ENCODE results near the gene AIG1. TPM values are rescaled to one million over a fixed set of nuclear protein-coding genes. Genes with fewer than 3 reads are reported as not detected.

Gene AIG1
- total RNA-seq, 2 experiments from 2014 or later = 0.40 to 0.85 TPM

DNA sequence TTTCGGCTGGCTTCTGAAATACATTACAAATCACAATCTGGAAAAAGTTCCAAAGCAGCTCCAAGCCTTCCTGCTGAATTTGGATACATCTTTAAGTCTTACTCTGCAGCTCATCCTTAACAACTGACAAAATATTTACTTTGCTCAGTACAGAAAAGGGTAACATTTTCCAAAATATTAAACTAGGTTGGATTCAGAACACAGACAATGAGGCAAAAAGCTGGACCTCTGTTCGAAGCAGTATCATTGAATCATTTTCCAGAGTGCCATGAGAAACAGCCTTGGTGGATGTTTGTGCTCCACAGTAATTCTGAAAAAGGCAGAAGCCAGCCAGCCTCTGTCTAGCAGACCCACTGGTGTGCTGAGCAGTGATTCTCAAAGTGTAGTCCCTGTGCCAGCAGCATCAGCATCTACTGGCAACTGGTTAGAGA, 162.1 kb downstream of the AIG1 start:
- DNase-seq (ENCODE audit: low spot score) = no peak
- H3K9me3 ChIP-seq (ENCODE audit: low read length) = no peaks in the 10 kb centered on the region
- no peaks in the 10 kb centered on the region for H4K20me1 ChIP-seq (ENCODE audit: insufficient read depth, low read length)
- no TSS peak for BruUV-seq (replicated peaks)
- no peak overlapping the region for H3K4me3 ChIP-seq (ENCODE audit: low read depth, low read length, poor library complexity, severe bottlenecking)
- no peaks in the 10 kb centered on the region for H3K4me1 ChIP-seq (ENCODE audit: insufficient read depth, low read length, poor library complexity, severe bottlenecking)
- H3K9me2 ChIP-seq (ENCODE audit: insufficient read depth, low read length) = no peaks in the 10 kb centered on the region
- H3K27ac ChIP-seq (ENCODE audit: low read depth, low read length, poor library complexity, severe bottlenecking) = no peak overlapping the region
- no peak overlapping the region for H3K4me2 ChIP-seq (ENCODE audit: low read length)
- no peaks in the 10 kb centered on the region for H3K79me2 ChIP-seq (ENCODE audit: insufficient read depth, low read depth, low read length)
- TF ChIP-seq EZH2phosphoT487 (IDR thresholded peaks at IDR 0.05; ENCODE audit: borderline replicate concordance, low read depth, low read length) = no peak
- no peaks in the 10 kb centered on the region for H3K36me3 ChIP-seq (ENCODE audit: insufficient read depth, low read length)
- no peak overlapping the region for H2AFZ ChIP-seq (ENCODE audit: low read length)
- ChIA-PET POLR2A (no interaction called here), CTCF (ENCODE audit: unreplicated experiment) (no interaction called here)
- intact Hi-C loops (cut with micrococcal nuclease; ENCODE audit: unreplicated experiment) = no loop called here

DNA sequence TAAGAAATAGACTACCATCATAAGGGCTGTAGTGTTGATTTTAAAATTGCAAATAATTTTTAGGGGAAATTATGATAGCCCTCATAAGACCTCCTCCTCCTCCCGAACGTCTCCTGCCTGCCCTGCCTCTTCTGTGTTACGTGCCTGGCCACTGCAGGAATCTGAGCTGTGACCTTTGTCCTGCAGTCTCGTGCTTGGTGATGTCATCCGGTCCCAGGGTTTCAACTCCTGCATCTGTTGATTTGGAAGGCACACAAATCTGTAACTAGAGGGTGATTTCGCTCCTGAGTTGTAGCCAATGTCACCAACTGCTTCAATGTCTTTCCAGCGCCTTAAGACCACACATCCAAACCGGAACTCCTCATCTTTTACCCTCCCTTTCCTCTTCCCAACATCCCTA, 163.2 kb downstream of the AIG1 start:
- intact Hi-C loops (cut with micrococcal nuclease; ENCODE audit: unreplicated experiment) = no loop called here
- H4K20me1 ChIP-seq (ENCODE audit: insufficient read depth, low read length) = no peaks in the 10 kb centered on the region
- no peaks in the 10 kb centered on the region for H3K4me1 ChIP-seq (ENCODE audit: insufficient read depth, low read length, poor library complexity, severe bottlenecking)
- no peak overlapping the region for H3K4me3 ChIP-seq (ENCODE audit: low read depth, low read length, poor library complexity, severe bottlenecking)
- no TSS peak for BruUV-seq (replicated peaks)
- no peak overlapping the region for H3K27ac ChIP-seq (ENCODE audit: low read depth, low read length, poor library complexity, severe bottlenecking)
- no peaks in the 10 kb centered on the region for H3K36me3 ChIP-seq (ENCODE audit: insufficient read depth, low read length)
- POLR2A ChIA-PET = interaction anchor here (0.6 kb wide), 1 partner anchor 10 kb away, joined by 3 read pairs; no protein-coding TSS in a partner anchor
- no peak overlapping the region for H3K4me2 ChIP-seq (ENCODE audit: low read length)
- no peaks in the 10 kb centered on the region for H3K79me2 ChIP-seq (ENCODE audit: insufficient read depth, low read depth, low read length)
- DNase-seq (ENCODE audit: low spot score) = no peak
- CTCF ChIA-PET (ENCODE audit: unreplicated experiment) = no interaction called here
- TF ChIP-seq, protein P1, sequence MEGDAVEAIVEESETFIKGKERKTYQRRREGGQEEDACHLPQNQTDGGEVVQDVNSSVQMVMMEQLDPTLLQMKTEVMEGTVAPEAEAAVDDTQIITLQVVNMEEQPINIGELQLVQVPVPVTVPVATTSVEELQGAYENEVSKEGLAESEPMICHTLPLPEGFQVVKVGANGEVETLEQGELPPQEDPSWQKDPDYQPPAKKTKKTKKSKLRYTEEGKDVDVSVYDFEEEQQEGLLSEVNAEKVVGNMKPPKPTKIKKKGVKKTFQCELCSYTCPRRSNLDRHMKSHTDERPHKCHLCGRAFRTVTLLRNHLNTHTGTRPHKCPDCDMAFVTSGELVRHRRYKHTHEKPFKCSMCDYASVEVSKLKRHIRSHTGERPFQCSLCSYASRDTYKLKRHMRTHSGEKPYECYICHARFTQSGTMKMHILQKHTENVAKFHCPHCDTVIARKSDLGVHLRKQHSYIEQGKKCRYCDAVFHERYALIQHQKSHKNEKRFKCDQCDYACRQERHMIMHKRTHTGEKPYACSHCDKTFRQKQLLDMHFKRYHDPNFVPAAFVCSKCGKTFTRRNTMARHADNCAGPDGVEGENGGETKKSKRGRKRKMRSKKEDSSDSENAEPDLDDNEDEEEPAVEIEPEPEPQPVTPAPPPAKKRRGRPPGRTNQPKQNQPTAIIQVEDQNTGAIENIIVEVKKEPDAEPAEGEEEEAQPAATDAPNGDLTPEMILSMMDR (conservative IDR thresholded peaks at IDR 0.05; ENCODE audit: low read length) = no peak
- no peak for TF ChIP-seq EZH2phosphoT487 (IDR thresholded peaks at IDR 0.05; ENCODE audit: borderline replicate concordance, low read depth, low read length)
- no peaks in the 10 kb centered on the region for H3K9me2 ChIP-seq (ENCODE audit: insufficient read depth, low read length)
- no peak overlapping the region for H2AFZ ChIP-seq (ENCODE audit: low read length)
- H3K9me3 ChIP-seq (ENCODE audit: low read length) = no peaks in the 10 kb centered on the region

DNA sequence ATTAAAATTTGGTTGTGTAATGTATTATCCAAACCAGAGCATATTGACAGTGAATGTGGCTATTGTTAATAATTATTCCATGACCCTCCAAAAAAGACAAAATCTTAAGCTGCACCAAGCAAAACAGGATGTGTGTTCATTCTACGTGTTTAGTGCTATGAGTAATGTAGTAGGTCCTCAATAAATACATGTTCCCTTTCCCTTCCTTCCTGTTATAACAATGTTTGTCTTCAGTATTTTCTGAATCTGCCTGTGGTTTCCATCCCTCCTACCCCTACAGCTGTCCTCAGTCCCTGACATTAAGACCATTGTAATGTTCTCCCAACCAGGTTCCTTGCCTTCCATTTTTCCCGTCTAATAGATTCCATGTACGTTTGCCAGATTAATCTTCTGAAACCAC, 163.8 kb downstream of the AIG1 start:
- H3K27ac ChIP-seq (ENCODE audit: low read depth, low read length, poor library complexity, severe bottlenecking) = no peak overlapping the region
- H4K20me1 ChIP-seq (ENCODE audit: insufficient read depth, low read length) = no peaks in the 10 kb centered on the region
- no peaks in the 10 kb centered on the region for H3K79me2 ChIP-seq (ENCODE audit: insufficient read depth, low read depth, low read length)
- ChIA-PET POLR2A (interaction anchor here (0.6 kb wide), 1 partner anchor 11 kb away, joined by 3 read pairs; no protein-coding TSS in a partner anchor), CTCF (ENCODE audit: unreplicated experiment) (no interaction called here)
- DNase-seq (ENCODE audit: low spot score) = no peak
- no peak overlapping the region for H3K4me2 ChIP-seq (ENCODE audit: low read length)
- no peak for TF ChIP-seq EZH2phosphoT487 (IDR thresholded peaks at IDR 0.05; ENCODE audit: borderline replicate concordance, low read depth, low read length)
- TF ChIP-seq, protein P1 (conservative IDR thresholded peaks at IDR 0.05; ENCODE audit: low read length) = no peak
- no TSS peak for BruUV-seq (replicated peaks)
- no peaks in the 10 kb centered on the region for H3K4me1 ChIP-seq (ENCODE audit: insufficient read depth, low read length, poor library complexity, severe bottlenecking)
- intact Hi-C loops (cut with micrococcal nuclease; ENCODE audit: unreplicated experiment) = no loop called here
- no peak overlapping the region for H3K4me3 ChIP-seq (ENCODE audit: low read depth, low read length, poor library complexity, severe bottlenecking)
- no peak overlapping the region for H2AFZ ChIP-seq (ENCODE audit: low read length)
- H3K9me2 ChIP-seq (ENCODE audit: insufficient read depth, low read length) = no peaks in the 10 kb centered on the region
- H3K36me3 ChIP-seq (ENCODE audit: insufficient read depth, low read length) = no peaks in the 10 kb centered on the region
- no peaks in the 10 kb centered on the region for H3K9me3 ChIP-seq (ENCODE audit: low read length)
